GM12873 (cell line): ENCODE measurements around the gene GNG2.

Experiments
- TF ChIP-seq, protein P1 (sequence below): IDR thresholded peaks from 2 replicates; pipeline ENCODE4 v1.5.1; 2012; ENCODE audit warnings: low read depth, mild to moderate bottlenecking, moderate library complexity, low read length, control low read depth; ENCODE audit not compliant: insufficient read depth; ENCODE audit errors: missing control alignments

The GNG2 gene

DNA sequence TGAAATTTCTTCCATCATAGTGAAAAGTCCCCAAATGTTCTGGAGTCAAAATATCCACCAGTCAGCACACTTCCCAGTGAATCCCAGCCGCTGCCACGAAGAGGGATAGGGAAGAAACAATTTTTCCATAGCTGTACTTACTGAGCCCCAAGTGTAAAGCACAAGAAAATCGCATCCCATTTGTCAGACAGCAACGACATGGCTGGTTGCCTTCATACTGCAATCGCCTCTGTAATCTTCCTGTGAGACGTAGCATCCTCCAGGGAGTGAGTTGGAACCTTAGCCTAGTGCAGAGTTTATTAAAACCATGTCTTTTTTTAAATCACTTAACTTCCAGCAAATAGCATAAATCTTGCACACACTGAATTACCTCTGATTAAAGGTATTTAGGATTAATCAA lies 56.8 kb downstream of the GNG2 start:
- TF ChIP-seq, protein P1, sequence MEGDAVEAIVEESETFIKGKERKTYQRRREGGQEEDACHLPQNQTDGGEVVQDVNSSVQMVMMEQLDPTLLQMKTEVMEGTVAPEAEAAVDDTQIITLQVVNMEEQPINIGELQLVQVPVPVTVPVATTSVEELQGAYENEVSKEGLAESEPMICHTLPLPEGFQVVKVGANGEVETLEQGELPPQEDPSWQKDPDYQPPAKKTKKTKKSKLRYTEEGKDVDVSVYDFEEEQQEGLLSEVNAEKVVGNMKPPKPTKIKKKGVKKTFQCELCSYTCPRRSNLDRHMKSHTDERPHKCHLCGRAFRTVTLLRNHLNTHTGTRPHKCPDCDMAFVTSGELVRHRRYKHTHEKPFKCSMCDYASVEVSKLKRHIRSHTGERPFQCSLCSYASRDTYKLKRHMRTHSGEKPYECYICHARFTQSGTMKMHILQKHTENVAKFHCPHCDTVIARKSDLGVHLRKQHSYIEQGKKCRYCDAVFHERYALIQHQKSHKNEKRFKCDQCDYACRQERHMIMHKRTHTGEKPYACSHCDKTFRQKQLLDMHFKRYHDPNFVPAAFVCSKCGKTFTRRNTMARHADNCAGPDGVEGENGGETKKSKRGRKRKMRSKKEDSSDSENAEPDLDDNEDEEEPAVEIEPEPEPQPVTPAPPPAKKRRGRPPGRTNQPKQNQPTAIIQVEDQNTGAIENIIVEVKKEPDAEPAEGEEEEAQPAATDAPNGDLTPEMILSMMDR: no peak

DNA sequence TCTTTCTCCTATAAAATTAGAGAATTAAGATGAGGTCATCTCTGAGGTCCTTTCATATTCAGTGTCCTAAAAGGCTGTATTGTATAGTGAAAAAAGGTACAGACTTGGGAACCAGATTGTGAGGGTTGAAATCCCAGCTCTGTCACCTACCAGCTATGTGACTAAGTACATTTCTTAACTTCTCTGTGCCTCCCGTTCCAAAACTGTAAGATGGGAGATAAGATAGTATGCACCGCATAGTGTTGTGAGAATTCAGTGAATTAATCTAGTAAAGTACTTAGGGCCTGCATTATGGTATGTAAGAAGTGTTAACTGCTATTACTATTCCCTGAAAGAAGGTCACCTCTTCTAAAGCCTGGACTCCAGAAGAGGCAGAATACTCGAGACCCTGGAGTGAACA lies 60.6 kb downstream of the GNG2 start:
- TF ChIP-seq, protein P1: no peak

DNA sequence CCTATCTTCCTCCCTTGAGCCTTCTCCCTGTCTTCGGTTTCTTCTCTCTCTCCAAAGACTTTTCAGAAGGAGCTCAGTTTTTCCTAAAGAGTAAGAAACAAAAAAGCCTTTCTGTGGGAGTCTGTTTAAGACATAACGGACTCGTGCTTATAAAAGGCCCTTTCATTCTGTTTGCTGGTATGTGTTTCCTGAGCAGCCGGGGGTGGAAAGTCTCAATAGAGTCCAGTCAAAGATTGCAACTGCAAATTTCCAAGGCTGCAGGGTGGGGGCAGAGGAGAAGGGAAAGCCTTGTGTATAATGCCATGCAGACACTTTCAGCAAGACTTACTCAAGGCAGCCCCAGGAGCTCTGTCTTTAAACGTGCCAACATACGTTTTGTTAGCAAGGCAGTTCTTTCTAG lies 62.2 kb downstream of the GNG2 start:
- TF ChIP-seq, protein P1: no peak

DNA sequence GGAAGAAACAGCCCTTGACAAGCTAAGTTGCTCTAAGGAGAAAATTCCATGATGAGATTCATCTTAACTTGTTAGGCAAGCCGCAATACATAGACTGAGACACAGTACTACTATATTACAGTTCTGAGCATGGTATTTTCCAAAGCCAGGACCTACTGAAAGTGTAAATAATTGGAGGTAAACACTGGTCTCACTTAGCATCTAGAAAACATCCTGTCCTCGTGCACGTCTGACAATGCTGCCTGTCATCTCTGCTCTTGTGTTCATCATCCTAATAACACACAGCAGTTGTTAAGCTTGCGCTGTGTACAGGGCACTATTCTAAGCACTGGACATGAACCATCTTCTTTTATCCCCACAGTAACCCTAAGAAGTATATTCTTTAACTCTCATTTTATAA lies 64.2 kb downstream of the GNG2 start:
- TF ChIP-seq, protein P1: no peak

DNA sequence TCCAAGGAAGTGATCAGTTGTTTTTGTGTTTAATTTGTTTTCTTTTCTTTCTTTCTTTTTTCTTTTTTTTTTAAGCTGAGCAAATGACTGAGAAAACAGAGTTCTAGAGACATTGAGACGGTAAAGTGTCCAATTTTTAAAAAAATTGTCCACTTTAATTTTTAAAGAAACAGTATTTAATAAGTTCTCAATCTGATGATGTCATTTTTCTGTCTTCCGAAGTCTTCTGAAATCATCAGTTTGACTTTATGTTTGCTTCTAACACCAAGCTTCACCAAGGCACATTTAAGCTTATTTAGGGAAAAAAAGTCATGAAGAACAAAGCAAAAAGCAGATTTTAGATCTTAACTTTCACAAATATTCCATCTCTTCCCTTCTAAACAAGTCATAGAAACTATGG lies 65.6 kb downstream of the GNG2 start:
- TF ChIP-seq, protein P1: no peak

DNA sequence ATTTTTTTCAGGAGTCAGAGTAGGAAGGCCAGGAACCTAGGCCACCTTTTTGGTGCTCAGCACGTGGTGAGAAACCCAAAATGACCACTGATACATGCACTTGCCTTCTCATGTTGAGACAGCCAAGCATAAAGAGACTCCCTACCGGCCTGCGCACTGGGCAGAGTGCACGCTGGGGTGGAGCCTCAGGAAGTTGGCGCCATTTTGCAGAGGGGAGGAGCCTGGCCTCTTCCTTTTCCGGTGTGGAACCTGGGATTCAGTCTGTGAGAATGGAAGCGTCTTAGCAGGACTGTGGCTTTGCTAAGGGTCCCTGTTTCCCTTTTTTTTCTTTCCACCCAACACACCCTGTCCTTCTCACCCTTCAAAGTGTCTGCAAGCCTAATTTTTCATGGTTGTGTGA lies 66.0 kb downstream of the GNG2 start:
- TF ChIP-seq, protein P1: no peak

DNA sequence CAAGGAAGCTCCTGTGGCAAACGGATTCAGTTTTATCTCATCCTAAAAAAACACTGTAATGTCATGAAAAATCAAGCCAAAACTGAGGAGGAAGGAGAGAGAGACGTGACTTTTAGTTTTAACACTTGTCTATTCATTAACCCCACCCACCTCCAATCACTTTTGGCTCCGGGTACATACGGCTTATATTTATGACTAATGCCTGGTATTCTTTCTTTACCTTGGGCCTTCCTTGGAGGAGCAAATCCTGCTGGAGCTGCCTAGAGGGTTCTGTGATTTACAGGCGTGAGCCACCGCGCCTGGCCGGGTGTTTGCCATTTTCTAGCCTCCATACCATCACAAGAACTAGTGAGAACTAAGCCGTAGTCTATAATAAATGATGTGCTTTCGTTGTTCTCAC lies 68.2 kb downstream of the GNG2 start:
- TF ChIP-seq, protein P1: no peak
